ENCODE data around the gene SUPT7L.
A peak's percentile ranks its signal among the peaks of the same experiment; 100 is the strongest.

Gene SUPT7L

GRCh38 chr2:27703638-27704341 is 40.4 kb upstream of the SUPT7L start:
- peak; percentile 93 for TF ChIP-seq CTCF (conservative IDR thresholded peaks at IDR 0.05; ENCODE audit: control insufficient read depth, insufficient read depth, low read depth, low read length)
- peak; percentile 93 for DNase-seq (ENCODE audit: low read depth)
- H3K4me3 ChIP-seq (ENCODE audit: control insufficient read depth, low read depth, low read length): no peak overlapping the region

- no peak for TF ChIP-seq CTCF (conservative IDR thresholded peaks at IDR 0.05; ENCODE audit: control insufficient read depth, insufficient read depth, low read depth, low read length)
- DNase-seq (ENCODE audit: low read depth): no peak
- H3K4me3 ChIP-seq (ENCODE audit: control insufficient read depth, low read depth, low read length): no peak overlapping the region
These were observed 38.9 kb upstream of the SUPT7L start for GRCh38 chr2:27702302-27702701.

GRCh38 chr2:27701676-27702075 is 38.3 kb upstream of the SUPT7L start:
- no peak for DNase-seq (ENCODE audit: low read depth)
- no peak overlapping the region for H3K4me3 ChIP-seq (ENCODE audit: control insufficient read depth, low read depth, low read length)
- no peak for TF ChIP-seq CTCF (conservative IDR thresholded peaks at IDR 0.05; ENCODE audit: control insufficient read depth, insufficient read depth, low read depth, low read length)

- TF ChIP-seq CTCF (conservative IDR thresholded peaks at IDR 0.05; ENCODE audit: control insufficient read depth, insufficient read depth, low read depth, low read length): no peak
- DNase-seq (ENCODE audit: low read depth): no peak
- no peak overlapping the region for H3K4me3 ChIP-seq (ENCODE audit: control insufficient read depth, low read depth, low read length)
These were observed 34.2 kb upstream of the SUPT7L start for GRCh38 chr2:27697660-27698059.

- no peak overlapping the region for H3K4me3 ChIP-seq (ENCODE audit: control insufficient read depth, low read depth, low read length)
- TF ChIP-seq CTCF (conservative IDR thresholded peaks at IDR 0.05; ENCODE audit: control insufficient read depth, insufficient read depth, low read depth, low read length): no peak
- DNase-seq (ENCODE audit: low read depth): no peak
These were observed 26.6 kb upstream of the SUPT7L start for GRCh38 chr2:27690052-27690451.

- H3K4me3 ChIP-seq (ENCODE audit: control insufficient read depth, low read depth, low read length): no peak overlapping the region
- TF ChIP-seq CTCF (conservative IDR thresholded peaks at IDR 0.05; ENCODE audit: control insufficient read depth, insufficient read depth, low read depth, low read length): no peak
- no peak for DNase-seq (ENCODE audit: low read depth)
These were observed 26.0 kb upstream of the SUPT7L start for GRCh38 chr2:27689424-27689823.

- no peak for DNase-seq (ENCODE audit: low read depth)
- no peak overlapping the region for H3K4me3 ChIP-seq (ENCODE audit: control insufficient read depth, low read depth, low read length)
- TF ChIP-seq CTCF (conservative IDR thresholded peaks at IDR 0.05; ENCODE audit: control insufficient read depth, insufficient read depth, low read depth, low read length): no peak
These were observed 23.8 kb upstream of the SUPT7L start for GRCh38 chr2:27687232-27687631.

Data from fibroblast of mammary gland (primary cell).